Spleen (tissue), 7 donors: ENCODE results near the gene SMIM5.

Experiments
- POLR2A ChIP-seq, 3 donors: fragments of 450-650 bp; IDR thresholded peaks; one replicate each; pipeline ENCODE4 v1.5.1; 2017; ENCODE audit warnings: antibody characterized with exemption in 3 of 3, mild to moderate bottlenecking in 1 of 3
- POLR2AphosphoS5 ChIP-seq, 3 donors: sonication (generic); formaldehyde crosslinking; IDR thresholded peaks; one replicate each; pipeline ENCODE4 v1.5.1; 2017; ENCODE audit warnings: antibody characterized with exemption in 3 of 3
- TF ChIP-seq, protein P1 (sequence below), 11 experiments: fragments of 200-600 bp in 7 of 11; fragments of 450-650 bp in 4 of 11; sonication (generic) in 4 of 11; IDR thresholded peaks in 8 of 11; conservative IDR thresholded peaks in 3 of 11; 1 replicate in 7 of 11; 2 replicates in 4 of 11; pipeline versions ENCODE4 v1.4.0 to v1.8.0; 2016 to 2021; ENCODE audit warnings: antibody characterized with exemption in 11 of 11, inconsistent platforms in 4 of 11, mild to moderate bottlenecking in 1 of 11
- donor health status: DM: no; HTN: no; CAD: no; lungs with moderate emphysema.
- donor health status: DM: no; HTN: no; CAD: no.
- donor health status: DM: no; HTN: no; CAD: no.

DNA sequence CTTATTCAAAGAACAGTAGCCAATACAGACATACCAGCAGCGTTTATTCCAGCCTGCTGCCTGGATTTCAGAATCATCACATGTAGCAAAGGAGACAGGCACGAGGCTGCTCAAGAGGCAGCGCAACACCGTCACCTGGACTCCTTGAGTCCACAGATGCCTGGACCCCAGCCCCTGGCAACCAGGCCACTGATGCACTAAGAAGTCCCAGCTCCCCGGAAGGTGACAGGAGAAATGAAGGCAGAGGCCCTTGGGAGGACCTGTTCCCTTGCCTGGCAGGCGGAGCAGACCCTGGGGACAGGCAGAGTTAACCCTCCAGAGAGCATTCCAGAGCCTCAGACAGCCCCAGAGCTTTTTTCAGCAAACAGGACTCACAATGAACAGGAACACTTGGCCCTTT lies 16.5 kb downstream of the SMIM5 start:
- TF ChIP-seq, protein P1, sequence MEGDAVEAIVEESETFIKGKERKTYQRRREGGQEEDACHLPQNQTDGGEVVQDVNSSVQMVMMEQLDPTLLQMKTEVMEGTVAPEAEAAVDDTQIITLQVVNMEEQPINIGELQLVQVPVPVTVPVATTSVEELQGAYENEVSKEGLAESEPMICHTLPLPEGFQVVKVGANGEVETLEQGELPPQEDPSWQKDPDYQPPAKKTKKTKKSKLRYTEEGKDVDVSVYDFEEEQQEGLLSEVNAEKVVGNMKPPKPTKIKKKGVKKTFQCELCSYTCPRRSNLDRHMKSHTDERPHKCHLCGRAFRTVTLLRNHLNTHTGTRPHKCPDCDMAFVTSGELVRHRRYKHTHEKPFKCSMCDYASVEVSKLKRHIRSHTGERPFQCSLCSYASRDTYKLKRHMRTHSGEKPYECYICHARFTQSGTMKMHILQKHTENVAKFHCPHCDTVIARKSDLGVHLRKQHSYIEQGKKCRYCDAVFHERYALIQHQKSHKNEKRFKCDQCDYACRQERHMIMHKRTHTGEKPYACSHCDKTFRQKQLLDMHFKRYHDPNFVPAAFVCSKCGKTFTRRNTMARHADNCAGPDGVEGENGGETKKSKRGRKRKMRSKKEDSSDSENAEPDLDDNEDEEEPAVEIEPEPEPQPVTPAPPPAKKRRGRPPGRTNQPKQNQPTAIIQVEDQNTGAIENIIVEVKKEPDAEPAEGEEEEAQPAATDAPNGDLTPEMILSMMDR (IDR thresholded peaks at IDR 0.05 in 8 of 11, conservative IDR thresholded peaks at IDR 0.05 in 3 of 11): no peak
- no peak for TF ChIP-seq POLR2A (IDR thresholded peaks at IDR 0.05)
- TF ChIP-seq POLR2AphosphoS5 (IDR thresholded peaks at IDR 0.05): no peak
